Small intestine (tissue), 7 donors: ENCODE measurements around the gene LAMA4. TPM values are rescaled to one million over a fixed set of nuclear protein-coding genes. Genes with fewer than 3 reads are reported as not detected.

Experiments
- DNase-seq, 2 donors: peaks; one replicate each; pipeline versions ENCODE4 v3.0.0 to v3.0.0-alpha.2; 2013
- FAIRE-seq: peaks from 2 replicates; lab custom pipeline; 2012; peaks lifted over from hg19 to GRCh38; lab: Jason Lieb, UNC
- H3K27ac ChIP-seq, 3 donors: one replicate each; pipeline ENCODE4 v1.5.1; 2013; ENCODE audit warnings: low read length in 2 of 3, mild to moderate bottlenecking in 2 of 3, control low read depth in 1 of 3, inconsistent platforms in 1 of 3, low read depth in 1 of 3, moderate library complexity in 1 of 3
- H3K27me3 ChIP-seq, 3 donors: one replicate each; pipeline ENCODE4 v1.6.1; 2013; ENCODE audit warnings: low read length in 3 of 3, inconsistent platforms in 1 of 3; ENCODE audit not compliant: control insufficient read depth in 3 of 3, insufficient read depth in 3 of 3
- H3K36me3 ChIP-seq, 3 donors: one replicate each; pipeline ENCODE4 v1.6.1; 2013; ENCODE audit warnings: low read length in 3 of 3, inconsistent platforms in 1 of 3, low read depth in 1 of 3, mild to moderate bottlenecking in 1 of 3, moderate library complexity in 1 of 3; ENCODE audit not compliant: control insufficient read depth in 3 of 3, insufficient read depth in 2 of 3
- H3K4me1 ChIP-seq, 3 donors: one replicate each; pipeline ENCODE4 v1.6.1; 2013; ENCODE audit warnings: low read length in 2 of 3, inconsistent platforms in 1 of 3, low read depth in 1 of 3, mild to moderate bottlenecking in 1 of 3, moderate library complexity in 1 of 3; ENCODE audit not compliant: control insufficient read depth in 3 of 3, insufficient read depth in 2 of 3
- H3K4me3 ChIP-seq, 3 donors: one replicate each; pipeline ENCODE4 v1.5.1; 2013; ENCODE audit warnings: low read length in 3 of 3, control low read depth in 1 of 3, inconsistent platforms in 1 of 3, low read depth in 1 of 3, mild to moderate bottlenecking in 1 of 3, moderate library complexity in 1 of 3
- H3K9me3 ChIP-seq, 2 donors: one replicate each; pipeline ENCODE4 v1.6.1; 2013; ENCODE audit warnings: low read depth in 1 of 2, low read length in 1 of 2; ENCODE audit not compliant: control insufficient read depth in 2 of 2, insufficient read depth in 1 of 2
- WGBS, 3 donors: extraction: QIAGEN DNeasy Blood & Tissue Kit; methylation state at CpG; one replicate each; pipeline ENCODE4 v1.1.7; 2013; 5-methylcytosine and 5-hydroxymethylcytosine counted together
- polyA plus RNA-seq, 4 donors: library from polyadenylated mRNA; stranded (reverse) in 3 of 4; unstranded in 1 of 4; fragments of 200-250 nt in 3 of 4; fragments of 120-200 nt in 1 of 4; gene quantifications; one replicate each; pipeline versions ENCODE4 v1.2.1 to v1.2.3, GENCODE V29; 2013
- donor health status: healthy with polysubstance abuse.
- donor health status: control.
- donor health status: control.
- donor health status: Bipolar disorder and iron deficiency.
- donor health status: healthy.

Gene LAMA4
- polyA plus RNA-seq, 4 donors, result 2.0 to 29.7 (median 9.1) TPM

- DNase-seq (no peak), FAIRE-seq (no peak)
- Histone ChIP-seq H3K4me3 (peak overlapping the region in 1 of 3 donors; percentile 70), H3K9me3 (no peaks in the 10 kb centered on the region), H3K27ac (peak overlapping the region in 2 of 3 donors; percentile 80 to 89), H3K36me3 (no peaks in the 10 kb centered on the region), H3K4me1 (peaks cover 0 to 10% (median 0%) of the 10 kb centered on the region in 3 donors), H3K27me3 (peaks cover 2 to 29% (median 7%) of the 10 kb centered on the region in 3 donors)
- WGBS, 3 donors, result 38 to 48% (median 44%) methylated on average over 2 of the region's 2 CpGs
Measured at GRCh38 chr6:112252571-112253497, 1.5 kb downstream of the LAMA4 start.

GRCh38 chr6:112251171-112251875 is 3.0 kb downstream of the LAMA4 start:
- 62 to 84% (median 82%) methylated on average over 6 of the region's 6 CpGs for WGBS, 3 donors
- FAIRE-seq (no peak), DNase-seq (peak in 1 of 2 donors; percentile 9)
- no peaks in the 10 kb centered on the region for H3K9me3 ChIP-seq
- H3K4me3 ChIP-seq, result peak overlapping the region in 1 of 3 donors; percentile 1
- H3K36me3 ChIP-seq, result no peaks in the 10 kb centered on the region
- H3K4me1 ChIP-seq, result peaks cover 0 to 10% (median 0%) of the 10 kb centered on the region in 3 donors
- H3K27ac ChIP-seq, result peak overlapping the region in 2 of 3 donors; percentile 4 to 43
- peaks cover 2 to 27% (median 7%) of the 10 kb centered on the region in 3 donors for H3K27me3 ChIP-seq

GRCh38 chr6:112249489-112249888 is 4.9 kb downstream of the LAMA4 start:
- Histone ChIP-seq H3K4me3 (no peak overlapping the region), H3K27ac (peak overlapping the region in 1 of 3 donors; percentile 64), H3K4me1 (peaks cover 0 to 7% (median 0%) of the 10 kb centered on the region in 3 donors), H3K36me3 (no peaks in the 10 kb centered on the region), H3K27me3 (peaks cover 2 to 20% (median 7%) of the 10 kb centered on the region in 3 donors), H3K9me3 (no peaks in the 10 kb centered on the region)
- no peak for DNase-seq
- no peak for FAIRE-seq
- 58 to 89% (median 73%) methylated on average over 4 of the region's 4 CpGs for WGBS, 3 donors

GRCh38 chr6:112247275-112247674 is 7.1 kb downstream of the LAMA4 start:
- peak overlapping the region in 2 of 3 donors; percentile 5 to 8 for H3K27ac ChIP-seq
- FAIRE-seq (no peak), DNase-seq (no peak)
- H3K4me3 ChIP-seq, result no peak overlapping the region
- no peaks in the 10 kb centered on the region for H3K9me3 ChIP-seq
- H3K36me3 ChIP-seq, result no peaks in the 10 kb centered on the region
- peaks cover 0 to 3% (median 0%) of the 10 kb centered on the region in 3 donors for H3K27me3 ChIP-seq
- peaks cover 0 to 7% (median 0%) of the 10 kb centered on the region in 3 donors for H3K4me1 ChIP-seq
- WGBS, 3 donors, result 76 to 87% (median 80%) methylated on average over 5 of the region's 5 CpGs

- peaks cover 0 to 7% (median 0%) of the 10 kb centered on the region in 3 donors for H3K4me1 ChIP-seq
- DNase-seq, result peak in 1 of 2 donors; percentile 26
Measured at GRCh38 chr6:112245511-112246203, 8.7 kb downstream of the LAMA4 start.

GRCh38 chr6:112243861-112244827 is 10.2 kb downstream of the LAMA4 start:
- FAIRE-seq (no peak), DNase-seq (no peak)
- H3K36me3 ChIP-seq, result no peaks in the 10 kb centered on the region
- H3K4me1 ChIP-seq, result peaks cover 0 to 7% (median 0%) of the 10 kb centered on the region in 3 donors
- H3K27ac ChIP-seq, result peak overlapping the region in 2 of 3 donors; percentile 68 to 73
- no peaks in the 10 kb centered on the region for H3K27me3 ChIP-seq
- no peaks in the 10 kb centered on the region for H3K9me3 ChIP-seq
- no peak overlapping the region for H3K4me3 ChIP-seq
- WGBS, 3 donors, result 52 to 64% (median 63%) methylated on average over 11 of the region's 11 CpGs

More at GRCh38 chr6:112245511-112246203, 8.7 kb downstream of the LAMA4 start:
- Histone ChIP-seq H3K36me3 (no peaks in the 10 kb centered on the region), H3K27ac (peak overlapping the region in 2 of 3 donors; percentile 68 to 83), H3K4me3 (no peak overlapping the region), H3K27me3 (peaks cover 0 to 3% (median 0%) of the 10 kb centered on the region in 3 donors), H3K9me3 (no peaks in the 10 kb centered on the region)
- 60 to 82% (median 78%) methylated on average over 5 of the region's 5 CpGs for WGBS, 3 donors
- FAIRE-seq, result no peak

- FAIRE-seq (no peak), DNase-seq (no peak)
- H3K9me3 ChIP-seq, result no peaks in the 10 kb centered on the region
- H3K36me3 ChIP-seq, result no peaks in the 10 kb centered on the region
- H3K4me1 ChIP-seq, result peaks cover 0 to 7% (median 0%) of the 10 kb centered on the region in 3 donors
- no peak overlapping the region for H3K27ac ChIP-seq
- H3K4me3 ChIP-seq, result no peak overlapping the region
- peaks cover 0 to 3% (median 0%) of the 10 kb centered on the region in 3 donors for H3K27me3 ChIP-seq
Measured at GRCh38 chr6:112241820-112242429, 12.4 kb downstream of the LAMA4 start.
